Activated CD8-positive, alpha-beta T cell treated with anti-CD3 and anti-CD28 coated beads for 36 hours (primary cell): ENCODE results near the gene ZNF436. TPM values are rescaled to one million over a fixed set of nuclear protein-coding genes. Genes with fewer than 3 reads are reported as not detected.
"Not testable (repeated sequence)": the region's sequence is repeated elsewhere in the genome, so short reads cannot be mapped to it uniquely, and the experiment has no call there.

Source experiments
- ATAC-seq: fragments of 200-7000 bp; cut with Tn5 transposase; one replicate; pipeline ENCODE4 v1.10.0; 2021; ENCODE audit warnings: mild to moderate bottlenecking, moderate library complexity
- CTCF ChIA-PET: fragments of 350-600 bp; sonication (Branson Sonifier 250); formaldehyde crosslinking; loops from one replicate; lab custom pipeline; 2021; ENCODE audit warnings: antibody characterized with exemption; lab: Charles Lee
- POLR2A ChIA-PET: fragments of 350-600 bp; sonication (Branson Sonifier 250); formaldehyde crosslinking; loops from one replicate; lab custom pipeline; 2021; ENCODE audit warnings: antibody characterized with exemption; lab: Charles Lee
- DNase-seq: peaks from one replicate; pipeline ENCODE4 v3.0.0-alpha.2; 2020
- H3K27ac Mint-ChIP-seq: one replicate; pipeline ENCODE4 v1.8.0; 2021; ENCODE audit warnings: mild to moderate bottlenecking, mixed read lengths
- H3K27me3 Mint-ChIP-seq: one replicate; pipeline ENCODE4 v1.8.0; 2021; ENCODE audit warnings: mixed read lengths
- H3K36me3 Mint-ChIP-seq: one replicate; pipeline ENCODE4 v1.8.0; 2021; ENCODE audit warnings: low read depth, mixed read lengths
- H3K4me1 Mint-ChIP-seq: one replicate; pipeline ENCODE4 v1.8.0; 2021; ENCODE audit warnings: low read depth, mixed read lengths
- H3K4me3 Mint-ChIP-seq: one replicate; pipeline ENCODE4 v1.8.0; 2021; ENCODE audit warnings: mild to moderate bottlenecking, moderate library complexity, mixed read lengths
- H3K9me3 Mint-ChIP-seq: one replicate; pipeline ENCODE4 v1.8.0; 2021; ENCODE audit warnings: mixed read lengths
- intact Hi-C: fragments of 100-400 bp; cut with micrococcal nuclease; formaldehyde crosslinking; loops from one replicate; pipeline ENCODE4 v1.10.0; 2022
- total RNA-seq, 2 experiments: library from RNA; stranded (reverse); gene quantifications; one replicate each; pipeline ENCODE4 v1.2.3, GENCODE V29; 2021
- TF ChIP-seq, protein P1 (sequence below): fragments of 200-600 bp; IDR thresholded peaks from one replicate; pipeline ENCODE4 v1.8.0; 2022; ENCODE audit warnings: antibody characterized with exemption, mild to moderate bottlenecking

ZNF436 gene
- total RNA-seq, 2 experiments from 2014 or later, result 5.8 to 7.2 TPM

DNA sequence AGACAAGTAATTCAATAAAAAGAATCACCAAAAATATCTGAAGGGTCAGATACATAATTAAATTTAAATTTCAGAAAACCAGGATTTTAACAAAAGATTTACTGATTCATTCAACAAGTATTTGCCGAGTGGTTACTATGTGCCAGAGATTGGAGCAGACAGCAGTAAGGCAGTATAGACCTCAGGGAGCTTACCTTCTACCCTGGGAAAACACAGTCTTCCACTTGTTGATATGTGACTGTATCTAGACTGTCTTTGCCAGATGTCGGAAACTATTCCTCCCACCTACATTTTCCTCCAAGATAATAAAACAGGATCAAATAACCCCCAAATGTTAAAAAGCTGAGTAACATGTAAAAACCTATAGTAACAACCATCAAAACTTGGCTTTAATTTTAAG lies 31.8 kb downstream of the ZNF436 start:
- no peaks in the 10 kb centered on the region for H3K9me3 Mint-ChIP-seq
- CTCF ChIA-PET, result no interaction called here
- intact Hi-C loops, result no loop called here
- POLR2A ChIA-PET, result interaction anchor here (0.6 to 2.3 kb wide), 3 partner anchors 20 to 66 kb away, joined by 3 to 6 read pairs (median 4); no protein-coding TSS in a partner anchor
- H3K4me1 Mint-ChIP-seq, result peaks cover 59% of the 10 kb centered on the region
- DNase-seq, result no peak
- ATAC-seq, result no peak
- H3K27ac Mint-ChIP-seq, result peak overlapping the region; percentile 26
- H3K36me3 Mint-ChIP-seq, result peaks cover 63% of the 10 kb centered on the region
- TF ChIP-seq, protein P1, sequence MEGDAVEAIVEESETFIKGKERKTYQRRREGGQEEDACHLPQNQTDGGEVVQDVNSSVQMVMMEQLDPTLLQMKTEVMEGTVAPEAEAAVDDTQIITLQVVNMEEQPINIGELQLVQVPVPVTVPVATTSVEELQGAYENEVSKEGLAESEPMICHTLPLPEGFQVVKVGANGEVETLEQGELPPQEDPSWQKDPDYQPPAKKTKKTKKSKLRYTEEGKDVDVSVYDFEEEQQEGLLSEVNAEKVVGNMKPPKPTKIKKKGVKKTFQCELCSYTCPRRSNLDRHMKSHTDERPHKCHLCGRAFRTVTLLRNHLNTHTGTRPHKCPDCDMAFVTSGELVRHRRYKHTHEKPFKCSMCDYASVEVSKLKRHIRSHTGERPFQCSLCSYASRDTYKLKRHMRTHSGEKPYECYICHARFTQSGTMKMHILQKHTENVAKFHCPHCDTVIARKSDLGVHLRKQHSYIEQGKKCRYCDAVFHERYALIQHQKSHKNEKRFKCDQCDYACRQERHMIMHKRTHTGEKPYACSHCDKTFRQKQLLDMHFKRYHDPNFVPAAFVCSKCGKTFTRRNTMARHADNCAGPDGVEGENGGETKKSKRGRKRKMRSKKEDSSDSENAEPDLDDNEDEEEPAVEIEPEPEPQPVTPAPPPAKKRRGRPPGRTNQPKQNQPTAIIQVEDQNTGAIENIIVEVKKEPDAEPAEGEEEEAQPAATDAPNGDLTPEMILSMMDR, result no peak
- no peaks in the 10 kb centered on the region for H3K27me3 Mint-ChIP-seq
- no peak overlapping the region for H3K4me3 Mint-ChIP-seq

DNA sequence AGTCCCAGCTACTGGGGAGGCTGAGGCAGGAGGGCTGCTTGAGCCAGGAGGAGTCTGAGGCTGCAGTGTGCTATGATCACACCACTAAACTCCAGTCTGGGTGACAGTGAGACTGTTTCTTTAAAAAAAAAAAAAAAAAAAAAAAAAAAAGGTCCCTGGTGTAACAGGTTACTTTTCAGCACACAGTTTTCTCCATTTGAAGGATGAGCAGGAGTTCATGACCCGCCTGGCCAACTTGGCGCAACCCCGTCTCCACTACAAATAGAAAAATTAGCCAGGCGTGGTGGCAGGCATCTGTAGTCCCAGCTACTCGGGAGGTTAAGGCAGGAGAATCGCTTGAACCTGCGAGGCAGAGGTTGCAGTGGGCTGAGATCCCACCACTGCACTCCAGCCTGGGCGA lies 37.9 kb downstream of the ZNF436 start:
- CTCF ChIA-PET, result no interaction called here
- H3K27ac Mint-ChIP-seq, result no peak overlapping the region
- no peak overlapping the region for H3K4me3 Mint-ChIP-seq
- intact Hi-C loops, result no loop called here
- no peaks in the 10 kb centered on the region for H3K27me3 Mint-ChIP-seq
- DNase-seq (no peak), ATAC-seq (no peak)
- H3K4me1 Mint-ChIP-seq, result peaks cover 39% of the 10 kb centered on the region
- POLR2A ChIA-PET, result interaction anchor here (1.3 to 1.4 kb wide), 2 partner anchors 10 to 13 kb away, joined by 6 to 11 read pairs; partner anchors contain the start of gene HNRNPR
- TF ChIP-seq, protein P1, result no peak
- H3K9me3 Mint-ChIP-seq, result no peaks in the 10 kb centered on the region
- peaks cover 64% of the 10 kb centered on the region for H3K36me3 Mint-ChIP-seq

DNA sequence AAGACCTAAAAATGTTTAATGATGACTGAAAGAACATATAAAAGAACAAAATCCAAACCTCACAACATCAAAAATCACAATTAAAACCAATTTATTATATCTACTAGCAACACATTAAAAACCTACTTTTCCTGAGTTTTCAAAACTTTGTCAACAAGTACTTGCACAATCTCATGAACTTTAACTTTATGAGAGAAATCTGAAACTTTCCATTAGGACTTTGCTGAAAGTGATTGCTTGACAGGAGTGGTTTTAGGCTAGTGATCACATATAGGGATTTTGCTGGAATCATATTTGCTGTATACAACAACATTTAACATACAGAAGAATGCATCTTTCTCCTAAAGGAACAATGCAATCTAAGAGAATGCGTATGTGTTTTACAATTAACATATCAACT lies 38.8 kb downstream of the ZNF436 start:
- Mint-ChIP-seq H3K4me1 (peaks cover 44% of the 10 kb centered on the region), H3K27ac (peak overlapping the region; percentile 38), H3K9me3 (no peaks in the 10 kb centered on the region), H3K27me3 (no peaks in the 10 kb centered on the region), H3K4me3 (no peak overlapping the region), H3K36me3 (peaks cover 69% of the 10 kb centered on the region)
- no peak for DNase-seq
- TF ChIP-seq, protein P1, result no peak
- intact Hi-C loops, result no loop called here
- POLR2A ChIA-PET, result interaction anchor here (1.3 to 1.4 kb wide), 2 partner anchors 11 to 14 kb away, joined by 6 to 11 read pairs; partner anchors contain the start of gene HNRNPR
- CTCF ChIA-PET, result interaction anchor here (1.0 kb wide), 1 partner anchor 20 kb away, joined by 3 read pairs; no protein-coding TSS in a partner anchor
- no peak for ATAC-seq

DNA sequence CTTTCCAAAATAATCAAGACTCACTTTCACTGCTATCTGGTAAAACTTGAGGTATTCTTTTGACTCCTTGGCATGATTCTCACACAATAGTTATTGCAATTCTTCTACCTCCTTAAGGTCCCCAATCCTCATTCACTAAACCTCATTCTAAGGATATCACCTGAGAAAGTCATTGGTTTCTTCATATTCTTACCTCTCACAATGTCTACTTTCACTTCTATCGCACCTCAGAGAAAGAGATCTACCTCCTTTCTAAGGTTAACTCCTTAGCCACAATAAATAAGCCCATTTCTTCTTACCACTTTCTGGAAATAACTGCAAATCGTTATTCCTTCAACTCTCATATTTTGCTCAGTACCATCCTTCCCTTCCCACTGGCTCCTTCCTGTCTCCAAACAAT lies 44.2 kb downstream of the ZNF436 start:
- DNase-seq, result no peak
- no peak for ATAC-seq
- H3K4me1 Mint-ChIP-seq, result peaks cover 37% of the 10 kb centered on the region
- no peaks in the 10 kb centered on the region for H3K27me3 Mint-ChIP-seq
- peaks cover 63% of the 10 kb centered on the region for H3K36me3 Mint-ChIP-seq
- POLR2A ChIA-PET, result no interaction called here
- H3K9me3 Mint-ChIP-seq, result no peaks in the 10 kb centered on the region
- no peak overlapping the region for H3K4me3 Mint-ChIP-seq
- TF ChIP-seq, protein P1, result no peak
- no peak overlapping the region for H3K27ac Mint-ChIP-seq
- CTCF ChIA-PET, result interaction anchor here (1.2 kb wide), 1 partner anchor 78 kb away, joined by 3 read pairs; no protein-coding TSS in a partner anchor
- intact Hi-C loops, result no loop called here

DNA sequence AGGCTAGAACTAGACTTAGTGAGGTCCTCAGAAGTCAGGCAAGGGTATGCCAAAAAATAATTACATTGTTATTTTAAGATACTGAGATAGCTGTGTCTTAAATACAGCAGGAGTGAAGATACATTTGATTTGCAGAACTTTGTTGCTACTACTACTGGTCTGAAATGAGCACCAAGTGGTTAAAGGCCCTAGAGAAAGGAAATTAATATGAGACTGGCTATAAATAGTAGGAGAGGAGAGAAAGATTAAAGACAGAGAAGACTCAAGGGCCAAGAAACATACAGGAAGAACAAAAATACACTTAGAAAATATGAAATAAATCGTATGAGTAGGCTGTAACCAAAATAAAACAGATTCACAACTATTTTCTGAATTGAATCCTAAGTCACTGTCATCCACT lies 46.9 kb downstream of the ZNF436 start:
- POLR2A ChIA-PET, result no interaction called here
- TF ChIP-seq, protein P1, result no peak
- ATAC-seq (no peak), DNase-seq (no peak)
- no peaks in the 10 kb centered on the region for H3K27me3 Mint-ChIP-seq
- H3K27ac Mint-ChIP-seq, result no peak overlapping the region
- CTCF ChIA-PET, result interaction anchor here (0.8 to 1.0 kb wide), 2 partner anchors 175 to 224 kb away, joined by 3 read pairs; no protein-coding TSS in a partner anchor
- no peaks in the 10 kb centered on the region for H3K9me3 Mint-ChIP-seq
- peaks cover 56% of the 10 kb centered on the region for H3K36me3 Mint-ChIP-seq
- H3K4me3 Mint-ChIP-seq, result no peak overlapping the region
- intact Hi-C loops, result no loop called here
- H3K4me1 Mint-ChIP-seq, result peaks cover 21% of the 10 kb centered on the region

DNA sequence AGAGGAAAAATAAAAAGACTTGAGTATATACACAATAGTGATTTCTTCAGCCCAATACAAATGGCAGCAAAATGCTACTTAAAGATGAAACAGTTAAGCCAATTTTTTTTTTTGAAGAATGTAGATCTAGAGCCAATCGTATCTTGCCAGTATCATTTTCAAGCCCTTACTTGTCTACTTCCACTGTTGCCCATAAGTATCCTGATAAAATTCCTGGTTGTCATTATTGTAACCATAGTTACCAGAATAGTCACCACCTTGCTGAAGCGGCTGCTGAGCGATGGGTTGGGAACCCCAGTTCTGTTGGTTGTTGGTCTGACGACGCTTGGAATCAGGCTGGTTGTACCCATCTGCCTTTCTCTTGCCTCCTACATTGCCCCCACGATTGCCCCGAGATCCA lies 59.4 kb downstream of the ZNF436 start:
- CTCF ChIA-PET, ATAC-seq, H3K27me3 Mint-ChIP-seq, H3K4me3 Mint-ChIP-seq, H3K4me1 Mint-ChIP-seq, POLR2A ChIA-PET, H3K27ac Mint-ChIP-seq, H3K9me3 Mint-ChIP-seq, DNase-seq, intact Hi-C loops: not testable (repeated sequence)
- peaks cover 36% of the 10 kb centered on the region for H3K36me3 Mint-ChIP-seq
